ENCODE data around the gene KCTD14.
A peak's percentile ranks its signal among the peaks of the same experiment; 100 is the strongest.
"Not testable (repeated sequence)": the region's sequence is repeated elsewhere in the genome, so short reads cannot be mapped to it uniquely, and the experiment has no call there.

KCTD14 gene

DNA sequence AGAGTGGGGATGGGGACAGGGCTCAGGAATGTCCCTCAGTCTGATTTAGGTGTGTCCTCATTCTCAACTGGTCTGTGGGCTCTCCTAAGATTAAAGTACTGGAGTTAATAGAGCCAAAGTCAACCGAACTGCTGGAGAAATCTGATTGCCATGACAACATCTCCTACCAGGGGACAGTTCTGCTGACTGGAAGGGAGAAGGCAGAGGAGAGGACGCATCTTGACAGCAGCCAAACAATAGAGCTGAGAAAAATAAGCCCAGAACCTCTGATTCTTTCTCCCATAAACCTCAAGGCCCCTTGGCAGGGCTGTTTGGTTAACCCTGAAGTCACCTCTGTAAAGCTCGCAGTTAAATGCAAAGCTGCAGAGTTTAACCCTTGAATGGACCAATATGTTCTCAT is 2.8 kb downstream of the KCTD14 start:
- no peak for DNase-seq

DNA sequence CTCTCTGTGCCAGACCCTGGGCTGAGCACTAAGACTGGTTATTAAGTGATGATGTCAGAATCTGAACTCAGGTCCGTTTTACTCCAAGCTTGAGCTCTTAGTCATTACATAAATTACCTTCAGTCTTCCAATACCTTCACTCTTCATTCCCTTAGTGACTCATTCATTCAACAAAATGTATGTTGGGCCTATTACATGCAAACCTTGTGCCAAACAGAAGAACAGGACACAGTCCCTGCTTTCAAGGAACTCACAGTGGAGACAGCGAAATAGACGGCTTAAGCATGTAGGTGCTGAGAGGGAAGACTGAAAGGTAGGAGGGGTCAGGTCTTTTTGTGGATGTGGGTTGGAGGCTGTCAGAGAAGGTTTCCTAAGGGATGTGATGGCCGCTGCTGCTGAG is 3.3 kb downstream of the KCTD14 start:
- DNase-seq, result no peak

DNA sequence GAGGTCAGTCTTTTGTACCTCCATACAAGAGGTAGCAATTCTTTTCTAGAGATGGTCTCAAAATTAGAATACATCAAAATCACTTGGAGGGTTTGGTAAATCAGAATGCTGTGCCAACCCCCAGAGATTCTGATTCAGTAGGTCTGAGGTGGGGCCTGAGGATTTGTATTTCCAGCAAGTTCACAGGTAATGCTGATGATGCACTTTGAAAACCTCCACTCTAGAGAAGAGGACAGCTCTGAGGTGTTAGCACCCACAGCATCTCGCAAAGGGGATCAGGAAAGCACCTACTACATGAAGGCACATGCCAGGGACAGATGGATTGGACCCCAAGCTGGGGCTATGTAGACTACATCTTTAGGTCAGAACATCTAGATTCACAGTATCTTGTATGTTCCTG is 7.2 kb downstream of the KCTD14 start:
- DNase-seq, result no peak

DNA sequence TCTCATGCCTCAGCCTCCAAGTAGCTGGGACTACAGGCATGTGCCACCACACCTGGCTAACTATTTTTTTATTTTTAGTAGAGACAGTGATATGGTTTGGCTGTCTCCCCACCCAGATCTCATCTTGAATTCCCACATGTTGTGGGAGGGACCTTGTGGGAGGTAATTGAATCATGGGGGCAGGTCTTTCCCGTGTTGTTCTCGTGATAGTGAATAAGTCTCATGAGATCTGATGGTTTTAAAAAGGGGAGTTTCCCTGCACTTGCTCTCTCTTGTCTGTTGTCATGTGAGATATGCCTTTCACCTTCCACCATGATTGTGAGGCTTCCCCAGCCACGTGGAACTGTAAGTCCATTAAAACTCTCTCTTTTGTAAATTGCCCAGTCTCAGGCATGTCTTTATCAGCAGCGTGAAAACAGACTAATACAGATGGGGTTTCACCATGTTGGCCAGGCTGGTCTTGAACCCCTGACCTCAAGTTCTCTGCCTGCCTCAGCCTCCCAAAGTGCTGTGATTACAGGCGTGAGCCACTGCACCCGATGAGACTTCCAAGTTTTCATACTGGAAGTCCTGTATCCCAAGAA is 8.0 kb downstream of the KCTD14 start:
- DNase-seq, result not testable (repeated sequence)

DNA sequence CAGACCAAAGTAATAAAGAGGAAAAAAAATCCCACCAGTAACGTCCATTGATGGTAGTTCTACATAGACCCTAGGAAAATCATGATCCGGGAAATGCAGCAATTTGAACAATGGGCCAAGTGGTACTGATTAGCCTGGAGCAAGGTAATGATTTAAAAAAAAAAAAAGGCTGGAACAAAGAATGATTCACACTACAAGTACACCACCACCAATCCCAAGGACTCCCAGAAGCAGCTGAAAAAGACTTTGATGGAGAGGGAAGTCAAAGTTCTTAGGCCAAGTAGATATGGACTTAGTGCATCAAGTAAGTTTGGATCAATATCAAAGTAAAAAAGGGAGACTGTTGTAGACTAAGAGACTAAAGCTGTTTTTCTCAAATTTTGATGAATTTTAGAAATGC is 11.8 kb downstream of the KCTD14 start:
- DNase-seq, result no peak

DNA sequence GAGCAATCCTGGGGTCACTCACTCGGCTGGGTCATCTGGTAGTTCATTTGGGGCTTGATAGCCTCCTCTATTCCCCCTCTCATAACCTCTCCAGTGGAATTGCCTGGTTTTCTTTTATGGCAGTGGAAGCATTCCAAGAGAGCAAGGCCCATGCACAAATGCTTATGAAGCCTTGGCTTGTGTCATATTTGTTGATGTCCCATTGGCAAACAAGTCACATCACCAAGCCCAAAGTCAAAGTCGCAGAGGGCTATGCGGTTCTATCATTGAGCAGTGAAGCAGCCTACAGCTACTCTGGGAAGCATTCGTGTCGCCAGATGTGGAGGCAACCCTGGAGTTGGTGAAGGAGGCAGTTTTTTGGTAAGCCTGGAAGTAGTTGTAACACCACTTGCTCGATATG is 12.3 kb downstream of the KCTD14 start:
- DNase-seq, result no peak

DNA sequence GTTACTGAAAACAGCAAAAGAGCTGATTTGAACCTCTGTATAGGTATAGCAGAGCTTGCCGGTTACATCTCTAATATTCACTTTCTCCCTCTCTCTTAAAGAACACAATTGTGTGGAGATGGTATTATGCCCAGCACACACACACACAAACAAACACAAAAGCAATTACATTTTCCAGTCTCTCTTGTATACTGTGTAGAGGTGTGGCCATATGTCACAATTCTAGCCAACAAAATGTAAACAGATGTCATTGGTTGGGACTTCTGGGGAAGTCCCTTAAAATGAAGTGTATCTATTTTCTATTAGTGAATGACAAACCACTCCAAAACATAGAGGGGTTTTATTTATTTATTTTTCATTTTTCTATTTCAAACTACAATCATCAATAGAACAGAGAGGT is 12.8 kb downstream of the KCTD14 start:
- no peak for DNase-seq

DNA sequence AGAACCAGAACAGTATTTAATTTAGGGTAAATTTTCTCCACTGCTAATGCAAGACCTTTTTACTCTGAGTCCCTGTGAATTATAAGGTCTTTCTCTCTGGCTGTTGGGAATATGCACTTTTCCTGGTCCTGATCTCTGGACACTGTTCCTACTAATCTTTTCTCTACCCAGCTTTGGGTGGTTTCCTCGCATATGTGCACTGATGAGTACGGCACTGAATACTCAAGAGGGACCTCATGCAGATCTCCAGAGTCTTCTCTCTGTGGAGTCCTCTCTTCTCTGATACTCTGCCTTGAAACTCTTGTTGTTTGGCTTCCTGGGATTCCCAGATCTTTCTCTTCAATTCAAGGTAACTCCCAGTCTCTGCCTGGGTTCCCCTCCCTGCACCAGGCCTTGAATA is 14.0 kb downstream of the KCTD14 start:
- DNase-seq, result no peak

DNA sequence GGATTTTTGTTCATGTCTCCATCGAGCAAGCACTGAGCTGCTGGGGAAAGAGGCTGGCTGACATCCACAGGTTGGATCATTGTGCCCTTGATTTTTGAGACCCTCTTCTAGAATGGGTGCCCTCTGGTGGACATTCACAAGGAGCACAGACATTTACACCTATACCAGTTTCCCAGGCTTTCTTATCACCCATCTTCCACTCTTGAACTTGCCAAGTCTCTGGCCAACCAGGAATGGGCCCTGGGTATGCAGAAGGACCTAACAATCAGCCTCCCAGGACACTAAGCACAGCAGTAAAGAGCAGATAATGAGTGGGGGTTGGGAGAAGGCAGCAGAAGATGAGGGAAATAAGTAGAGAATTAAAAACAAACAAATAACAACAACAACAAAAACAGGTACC is 22.9 kb downstream of the KCTD14 start:
- peak; percentile 74 for DNase-seq

DNA sequence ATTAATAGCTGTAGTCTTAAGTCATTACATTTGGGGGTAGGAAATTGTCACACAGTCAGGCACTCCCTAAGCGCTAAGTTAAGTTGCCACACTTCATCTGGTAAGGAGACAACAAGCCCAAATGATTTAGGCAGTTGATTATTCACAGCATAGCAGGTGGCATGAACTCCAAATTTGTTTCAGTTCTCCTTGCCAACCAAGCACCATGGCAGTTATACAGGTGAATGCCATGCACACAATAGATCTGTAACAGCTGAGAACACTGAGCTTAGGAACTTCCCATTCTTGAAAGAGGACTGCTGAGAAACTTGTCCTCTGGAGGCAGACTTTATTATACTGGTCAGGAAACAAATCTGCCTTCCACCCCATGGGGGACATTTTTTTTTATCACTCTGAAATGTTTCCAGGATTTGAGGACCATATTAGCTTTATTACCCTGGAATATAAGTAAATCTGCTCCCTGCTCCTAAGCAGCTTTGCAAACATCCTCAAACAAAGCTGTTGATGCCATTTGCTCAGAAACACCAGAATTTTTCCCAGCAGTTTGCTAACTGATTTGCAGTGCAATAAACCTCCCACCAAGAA is 23.5 kb downstream of the KCTD14 start:
- no peak for DNase-seq

DNA sequence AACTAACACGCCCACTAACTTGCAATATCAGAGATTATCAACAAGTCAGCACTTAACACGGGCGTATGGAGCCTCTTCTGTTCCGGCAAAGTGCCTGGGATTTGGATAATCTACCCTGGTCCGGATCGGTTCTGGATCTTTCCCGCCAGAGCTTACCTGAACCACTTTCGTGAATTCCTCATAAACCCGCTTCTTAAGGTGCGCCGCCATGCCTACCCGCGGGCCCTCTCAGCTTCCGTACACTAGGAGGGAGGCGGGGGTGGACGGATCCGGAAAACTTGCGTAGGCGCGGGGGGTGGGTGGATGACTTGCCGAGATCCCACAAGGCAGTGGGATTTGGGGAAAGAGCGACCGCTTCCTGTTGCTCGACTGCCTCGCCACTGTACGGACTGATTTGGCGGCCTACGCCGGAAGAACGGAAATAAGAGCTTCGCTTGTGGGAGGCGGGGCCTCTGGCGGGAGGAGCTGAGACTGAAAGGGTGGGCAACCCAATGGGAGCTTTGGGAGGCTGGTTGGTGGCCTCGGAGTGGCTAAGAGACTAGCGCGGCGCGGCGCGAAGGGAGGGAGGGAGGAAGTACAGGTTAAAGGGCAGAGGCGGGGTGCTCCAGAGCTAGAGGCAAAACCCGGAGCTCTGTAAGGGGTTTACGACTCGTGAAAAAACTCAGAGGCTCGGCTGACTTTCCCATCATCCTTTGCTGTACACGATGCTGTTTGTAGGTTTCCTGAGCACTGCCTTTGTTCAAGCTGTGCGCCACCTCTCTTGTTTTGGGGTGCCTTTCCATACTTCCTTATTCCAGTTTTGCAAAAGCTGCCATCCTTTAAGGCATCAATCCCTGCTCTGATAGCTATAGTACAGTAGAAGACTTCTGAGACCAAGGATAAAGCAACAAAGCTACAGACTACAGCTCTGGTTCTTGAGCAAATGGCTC is 28.4 kb downstream of the KCTD14 start, which contains the start of gene INTS4:
Gene INTS4, minus strand, starts transcription at position 235 of the 929 bp plus-strand sequence. Its CDS starts 25 bp downstream, at position 210.
- peak; percentile 97 for DNase-seq

DNA sequence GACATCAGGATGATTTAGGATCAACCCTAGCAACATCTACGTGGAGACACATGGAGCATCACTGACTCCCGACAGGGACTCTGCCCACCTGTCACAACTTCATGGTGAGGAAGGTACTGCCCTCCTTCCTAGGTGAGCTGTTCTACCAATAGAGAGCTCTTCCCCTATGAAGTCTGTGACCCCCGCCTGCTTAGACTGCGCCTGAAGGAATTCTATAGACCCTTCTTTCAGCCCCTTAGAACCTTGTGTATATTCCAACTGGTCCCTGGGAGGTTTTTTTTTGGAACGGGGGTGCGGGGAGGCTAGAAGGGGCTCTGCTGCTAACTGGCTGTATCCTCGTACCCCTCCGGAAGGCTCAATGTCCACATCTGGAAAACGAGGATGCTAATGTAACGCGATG is 29.2 kb downstream of the KCTD14 start:
- DNase-seq, result no peak

DNA sequence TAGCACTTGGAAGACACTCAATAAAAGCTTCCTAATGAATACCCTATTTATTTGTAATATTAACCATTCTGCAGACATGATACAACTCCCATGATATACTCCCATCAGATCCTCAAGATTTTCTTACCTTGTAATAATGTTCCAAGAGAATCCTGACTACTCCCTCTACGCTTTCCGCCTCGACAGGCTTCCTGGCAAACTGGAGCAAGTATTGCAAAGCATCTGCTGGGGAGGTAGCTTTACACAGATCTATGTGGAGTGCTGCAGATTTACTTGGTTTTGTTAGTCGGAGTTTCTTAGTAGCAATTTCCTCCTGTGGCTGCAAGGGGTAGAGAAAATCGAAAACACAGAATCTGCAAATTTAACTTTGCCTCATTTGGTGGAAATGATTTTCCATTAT is 32.1 kb downstream of the KCTD14 start:
- DNase-seq, result no peak

DNA sequence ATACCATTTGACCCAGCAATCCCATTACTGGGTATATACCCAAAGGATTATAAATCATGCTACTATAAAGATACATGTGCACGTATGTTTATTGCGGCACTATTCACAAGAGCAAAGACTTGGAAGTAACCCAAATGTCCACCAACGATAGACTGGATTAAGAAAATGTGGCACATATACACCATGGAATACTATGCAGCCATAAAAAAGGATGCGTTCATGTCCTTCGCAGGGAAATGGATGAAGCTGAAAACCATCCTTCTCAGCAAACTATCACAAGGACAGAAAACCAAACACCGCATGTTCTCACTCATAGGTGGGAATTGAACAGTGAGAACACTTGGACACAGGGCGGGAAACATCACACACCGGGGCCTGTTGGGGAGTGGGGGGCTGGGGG is 36.6 kb downstream of the KCTD14 start:
- DNase-seq, result not testable (repeated sequence)

DNA sequence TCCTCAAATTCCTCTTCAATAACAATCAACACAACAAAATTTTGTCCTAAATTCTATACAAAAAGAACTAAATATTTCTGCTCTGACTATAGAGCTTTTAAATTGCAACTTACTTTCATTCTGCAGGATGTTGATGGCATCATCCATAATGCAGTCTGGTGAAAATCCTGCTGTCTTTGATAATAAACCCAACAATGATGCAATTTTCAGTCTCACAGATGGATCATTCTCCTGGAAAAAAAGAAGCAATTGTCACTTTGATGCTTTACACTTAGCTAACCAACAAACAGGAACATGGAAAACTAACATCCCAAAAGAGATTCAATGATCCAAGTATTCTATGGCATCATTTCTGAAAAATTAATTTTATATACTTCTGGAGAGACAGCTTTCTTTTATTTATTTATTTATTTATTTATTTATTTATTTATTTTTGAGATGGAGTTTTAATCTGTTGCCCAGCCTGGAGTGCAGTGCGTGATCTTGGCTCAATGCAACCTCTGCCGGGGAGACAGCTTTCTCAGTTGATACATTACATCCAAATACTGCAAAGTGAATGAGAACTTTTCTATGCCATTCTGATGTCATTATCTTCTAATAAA is 41.6 kb downstream of the KCTD14 start:
- no peak for DNase-seq

DNA sequence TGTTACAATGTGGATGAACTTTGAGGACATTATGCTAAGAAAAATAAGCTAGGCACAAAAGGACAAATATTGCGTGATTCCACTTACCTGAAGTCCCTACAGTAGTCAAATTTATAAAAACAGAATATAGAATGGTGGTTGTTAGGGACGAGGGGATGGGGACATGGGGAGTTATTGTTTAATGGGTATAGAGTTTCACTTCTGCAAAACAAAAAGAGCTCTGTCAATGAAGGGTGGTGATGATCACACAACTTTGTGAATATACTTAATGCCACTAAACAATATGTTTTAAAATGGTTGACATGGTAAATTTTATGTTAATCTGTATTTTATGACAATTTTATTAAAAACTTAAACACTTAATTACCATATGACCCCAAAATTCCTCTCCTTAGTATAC is 54.7 kb downstream of the KCTD14 start:
- no peak for DNase-seq

DNA sequence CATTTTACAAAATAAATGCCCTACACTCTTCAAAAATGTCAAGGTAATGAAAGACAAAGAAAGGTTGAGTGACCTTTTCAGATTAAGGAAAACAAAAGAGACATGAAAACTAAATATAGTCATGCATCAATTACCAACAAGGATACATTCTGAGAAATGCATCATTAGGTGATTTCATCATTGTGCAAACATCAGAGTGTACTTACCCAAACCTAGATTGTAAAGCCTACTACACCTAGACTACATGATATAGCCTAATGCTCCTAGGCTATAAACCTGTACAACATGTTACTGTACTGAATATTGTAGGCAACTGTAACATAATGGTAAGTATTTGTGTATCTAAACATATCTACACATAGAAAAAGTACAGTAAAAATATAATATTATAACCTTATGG is 55.3 kb downstream of the KCTD14 start:
- no peak for DNase-seq

DNA sequence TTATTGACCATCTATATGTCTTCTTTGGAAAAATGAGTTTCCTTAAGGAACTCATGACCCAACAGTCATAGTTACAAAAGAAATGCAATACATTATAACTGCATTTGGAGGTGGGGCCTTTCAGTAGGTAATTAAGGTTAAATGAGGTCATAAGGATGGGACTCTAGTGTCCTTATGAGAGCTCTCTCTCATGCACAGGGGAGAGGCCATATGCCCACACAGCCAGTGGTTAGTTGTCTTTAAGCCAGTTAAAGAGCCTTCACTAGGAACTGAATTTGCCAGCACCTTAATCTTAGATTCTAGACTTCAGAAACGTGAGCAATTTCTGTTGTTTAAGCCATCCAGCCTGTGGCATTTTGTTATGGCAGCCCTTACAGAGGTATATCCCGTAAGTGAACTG is 56.0 kb downstream of the KCTD14 start:
- no peak for DNase-seq

DNA sequence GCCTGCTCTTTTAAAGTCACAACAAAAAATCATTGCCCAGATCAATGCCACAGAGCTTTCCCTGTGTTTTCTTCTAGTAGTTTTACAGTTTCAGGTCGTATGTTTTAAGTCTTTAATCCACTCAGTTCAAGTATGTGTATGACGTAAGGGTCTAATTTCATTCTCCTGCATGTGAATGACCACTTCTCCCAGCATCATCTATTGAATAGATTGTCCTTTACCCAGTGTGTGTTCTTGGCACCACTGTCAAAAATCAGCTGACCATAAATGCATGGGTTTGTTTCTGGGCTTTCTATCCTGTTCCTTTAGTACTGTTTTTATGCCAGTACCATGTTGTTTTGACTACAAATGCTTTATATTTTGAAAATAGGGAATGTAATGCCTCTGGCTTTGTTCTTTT is 56.7 kb downstream of the KCTD14 start:
- DNase-seq, result no peak

Measured in NCI-H2081 treated with DMSO at 0.1 percent for 48 hours (cell line).